Progenitor cell of endocrine pancreas (in vitro differentiated cells): ENCODE data around the gene TNKS1BP1. TPM values are rescaled to one million over a fixed set of nuclear protein-coding genes. Genes with fewer than 3 reads are reported as not detected.

ENCODE experiments used
- DNase-seq: peaks from one replicate; pipeline ENCODE4 v3.0.0; 2021; ENCODE audit warnings: low spot score; ENCODE audit not compliant: unreplicated experiment
- H3K27ac Mint-ChIP-seq: 2 replicates; pipeline ENCODE4 v1.8.0; 2021; ENCODE audit warnings: mild to moderate bottlenecking, moderate library complexity, mixed read lengths
- H3K27me3 Mint-ChIP-seq: 2 replicates; pipeline ENCODE4 v1.8.0; 2021; ENCODE audit warnings: mixed read lengths
- H3K36me3 Mint-ChIP-seq: 2 replicates; pipeline ENCODE4 v1.8.0; 2022; ENCODE audit warnings: mixed read lengths; ENCODE audit not compliant: insufficient read depth
- H3K4me1 Mint-ChIP-seq: 2 replicates; pipeline ENCODE4 v1.8.0; 2021; ENCODE audit warnings: low read depth, mixed read lengths
- H3K4me3 Mint-ChIP-seq: 2 replicates; pipeline ENCODE4 v1.8.0; 2021; ENCODE audit warnings: low read depth, mild to moderate bottlenecking, moderate library complexity, mixed read lengths
- H3K9me3 Mint-ChIP-seq: 2 replicates; pipeline ENCODE4 v1.8.0; 2021; ENCODE audit warnings: low read depth, mixed read lengths
- CTCF ChIP-seq: fragments of 200-600 bp; sonication (generic); IDR thresholded peaks from one replicate; pipeline ENCODE4 v1.5.0; 2021; ENCODE audit warnings: antibody characterized with exemption, mild to moderate bottlenecking; ENCODE audit not compliant: unreplicated experiment
- total RNA-seq: library from RNA; stranded (reverse); gene quantifications from 2 replicates; pipeline ENCODE4 v1.2.1, GENCODE V29; 2021

Gene TNKS1BP1
- total RNA-seq, 1 donor from 2014 or later, result 108 TPM

GRCh38 chr11:57306161-57306876, 18.4 kb downstream of the TNKS1BP1 start:
- H3K4me3 Mint-ChIP-seq, result no peak overlapping the region
- no peak for DNase-seq
- no peaks in the 10 kb centered on the region for H3K27me3 Mint-ChIP-seq
- peaks cover 28% of the 10 kb centered on the region for H3K4me1 Mint-ChIP-seq
- peak overlapping the region; percentile 53 for H3K27ac Mint-ChIP-seq
- no peaks in the 10 kb centered on the region for H3K9me3 Mint-ChIP-seq
- H3K36me3 Mint-ChIP-seq, result peaks cover 39% of the 10 kb centered on the region
- TF ChIP-seq CTCF, result no peak

DNA sequence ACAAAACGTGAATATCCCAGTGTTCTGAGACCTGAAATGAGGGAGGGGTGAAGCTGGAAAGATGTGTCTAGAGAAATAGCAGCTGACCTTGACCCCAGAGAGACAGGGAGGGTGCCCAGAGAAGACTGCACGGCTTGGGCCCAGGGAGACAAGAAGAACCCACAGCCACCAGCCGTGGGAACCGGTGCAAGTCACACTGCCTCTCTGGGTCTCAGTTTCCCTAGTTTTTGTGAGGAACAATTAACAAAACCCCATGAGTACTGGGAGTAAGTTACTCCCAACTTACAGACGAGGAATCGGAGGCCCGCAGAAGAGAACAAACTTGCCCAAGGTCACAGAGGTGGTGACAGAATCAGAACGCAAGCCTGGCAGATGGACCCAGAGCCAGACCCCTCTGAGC, 19.2 kb downstream of the TNKS1BP1 start:
- Mint-ChIP-seq H3K4me1 (peaks cover 25% of the 10 kb centered on the region), H3K36me3 (peaks cover 46% of the 10 kb centered on the region), H3K27me3 (no peaks in the 10 kb centered on the region), H3K4me3 (no peak overlapping the region), H3K27ac (no peak overlapping the region), H3K9me3 (no peaks in the 10 kb centered on the region)
- no peak for TF ChIP-seq CTCF
- no peak for DNase-seq

DNA sequence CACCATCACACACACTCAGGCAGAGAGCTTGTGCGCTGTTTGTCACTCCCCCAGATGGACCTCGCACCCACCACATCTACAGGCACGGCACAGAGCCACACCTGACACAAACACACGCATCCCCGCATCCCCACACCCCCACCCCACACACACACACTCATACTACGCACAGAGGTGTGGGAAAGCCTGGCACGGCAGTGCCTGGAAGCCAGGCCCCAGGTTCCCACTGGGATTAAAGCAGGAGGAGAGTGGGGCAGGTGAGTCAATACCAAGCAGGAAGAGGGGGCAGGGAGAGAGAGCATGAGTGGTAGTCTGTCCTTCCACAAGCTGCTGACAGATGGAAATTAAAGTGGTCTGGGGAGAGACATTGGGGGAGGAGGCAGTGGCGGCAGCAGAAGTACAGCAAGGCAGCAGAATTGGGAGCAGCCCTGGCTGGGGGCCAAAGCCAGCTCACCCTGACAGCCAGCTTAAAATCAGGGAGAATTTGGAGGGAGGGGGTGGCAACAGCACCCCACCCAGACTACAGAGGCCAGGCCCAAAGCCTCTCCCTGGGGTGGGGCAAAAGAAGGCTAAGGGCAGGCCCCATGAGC, 20.7 kb downstream of the TNKS1BP1 start:
- H3K36me3 Mint-ChIP-seq, result peaks cover 46% of the 10 kb centered on the region
- no peaks in the 10 kb centered on the region for H3K27me3 Mint-ChIP-seq
- peak overlapping the region; percentile 87 for H3K27ac Mint-ChIP-seq
- DNase-seq, result no peak
- peaks cover 25% of the 10 kb centered on the region for H3K4me1 Mint-ChIP-seq
- TF ChIP-seq CTCF, result no peak
- H3K9me3 Mint-ChIP-seq, result no peaks in the 10 kb centered on the region
- H3K4me3 Mint-ChIP-seq, result peak overlapping the region; percentile 33

DNA sequence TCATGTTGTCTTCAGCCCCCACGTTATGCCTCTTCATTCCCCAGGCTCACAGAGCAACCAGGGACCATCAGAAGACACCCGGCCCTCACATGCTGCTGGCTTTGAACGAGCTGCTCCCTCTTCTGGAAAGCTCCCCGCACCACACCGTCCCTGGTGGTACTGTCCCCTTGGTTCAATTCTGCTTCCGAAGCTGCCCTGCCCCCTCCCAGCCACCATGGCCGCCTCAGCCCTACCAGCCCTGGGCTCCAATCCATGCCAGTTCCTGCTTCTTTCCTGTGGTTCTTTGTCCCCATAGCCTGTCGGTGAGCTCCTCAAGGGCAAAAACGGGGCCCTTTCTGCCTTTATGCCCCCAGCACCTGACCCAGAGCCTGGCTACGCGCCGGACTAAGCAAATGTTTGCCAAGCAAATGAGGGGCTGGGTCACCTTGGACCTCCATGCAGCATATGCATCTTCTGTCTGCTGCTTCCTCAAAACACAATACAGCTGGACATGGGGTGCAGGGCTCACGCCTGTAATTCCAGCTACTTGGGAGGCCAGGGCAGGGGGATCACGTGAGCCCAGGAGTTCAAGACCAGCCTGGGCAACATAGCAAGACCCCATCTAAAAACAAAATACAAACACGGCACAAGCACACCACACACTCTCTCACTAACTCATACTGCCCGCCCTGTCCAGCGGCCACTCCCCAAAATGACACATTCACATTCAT, 21.3 kb downstream of the TNKS1BP1 start:
- Mint-ChIP-seq H3K36me3 (peaks cover 44% of the 10 kb centered on the region), H3K4me3 (no peak overlapping the region), H3K4me1 (peaks cover 25% of the 10 kb centered on the region), H3K27me3 (no peaks in the 10 kb centered on the region), H3K27ac (peak overlapping the region; percentile 87), H3K9me3 (no peaks in the 10 kb centered on the region)
- no peak for DNase-seq
- no peak for TF ChIP-seq CTCF

- H3K27me3 Mint-ChIP-seq, result no peaks in the 10 kb centered on the region
- no peak for DNase-seq
- H3K36me3 Mint-ChIP-seq, result peaks cover 45% of the 10 kb centered on the region
Observed at GRCh38 chr11:57302489-57302888, 22.3 kb downstream of the TNKS1BP1 start.

More at GRCh38 chr11:57302489-57302888, 22.3 kb downstream of the TNKS1BP1 start:
- Mint-ChIP-seq H3K4me3 (no peak overlapping the region), H3K9me3 (no peaks in the 10 kb centered on the region), H3K4me1 (peaks cover 24% of the 10 kb centered on the region), H3K27ac (no peak overlapping the region)
- TF ChIP-seq CTCF, result no peak
